Measurements from ENCODE around the gene STOML2.

Gene STOML2

DNA sequence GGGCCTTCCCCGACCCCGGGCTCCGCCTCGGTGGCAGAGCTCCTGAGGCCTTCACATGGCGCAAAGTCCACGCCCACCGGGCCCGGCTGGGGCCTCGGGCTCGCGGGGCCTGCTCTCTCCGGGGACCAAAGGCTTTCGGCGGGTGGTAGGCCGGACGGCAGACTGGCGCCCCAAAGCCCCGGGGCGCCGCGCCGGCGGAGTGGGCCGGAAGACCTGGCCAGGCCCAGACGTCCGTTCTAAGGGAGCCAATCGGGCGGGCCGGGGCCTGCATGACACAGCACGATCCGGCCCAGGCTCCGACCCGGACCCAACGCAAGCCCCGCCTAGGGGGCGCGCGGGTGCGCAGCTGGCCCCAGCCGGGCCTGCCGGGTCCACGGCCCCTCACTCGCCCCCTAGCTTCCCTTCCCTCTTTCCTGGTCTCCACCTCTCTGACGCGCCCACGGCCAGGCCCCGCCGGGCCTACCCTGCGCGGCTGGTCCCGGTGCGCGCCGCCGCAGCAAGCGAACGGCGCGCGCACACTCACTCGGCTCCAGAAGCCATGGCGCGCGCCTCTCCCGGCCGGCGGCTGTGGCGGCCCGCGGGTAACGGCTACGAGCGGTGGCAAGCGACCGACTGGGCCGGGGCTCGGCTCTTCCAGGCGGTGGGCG, 31.0 kb downstream of the STOML2 start:
- DNase-seq: peak; percentile 72 to 84

DNA sequence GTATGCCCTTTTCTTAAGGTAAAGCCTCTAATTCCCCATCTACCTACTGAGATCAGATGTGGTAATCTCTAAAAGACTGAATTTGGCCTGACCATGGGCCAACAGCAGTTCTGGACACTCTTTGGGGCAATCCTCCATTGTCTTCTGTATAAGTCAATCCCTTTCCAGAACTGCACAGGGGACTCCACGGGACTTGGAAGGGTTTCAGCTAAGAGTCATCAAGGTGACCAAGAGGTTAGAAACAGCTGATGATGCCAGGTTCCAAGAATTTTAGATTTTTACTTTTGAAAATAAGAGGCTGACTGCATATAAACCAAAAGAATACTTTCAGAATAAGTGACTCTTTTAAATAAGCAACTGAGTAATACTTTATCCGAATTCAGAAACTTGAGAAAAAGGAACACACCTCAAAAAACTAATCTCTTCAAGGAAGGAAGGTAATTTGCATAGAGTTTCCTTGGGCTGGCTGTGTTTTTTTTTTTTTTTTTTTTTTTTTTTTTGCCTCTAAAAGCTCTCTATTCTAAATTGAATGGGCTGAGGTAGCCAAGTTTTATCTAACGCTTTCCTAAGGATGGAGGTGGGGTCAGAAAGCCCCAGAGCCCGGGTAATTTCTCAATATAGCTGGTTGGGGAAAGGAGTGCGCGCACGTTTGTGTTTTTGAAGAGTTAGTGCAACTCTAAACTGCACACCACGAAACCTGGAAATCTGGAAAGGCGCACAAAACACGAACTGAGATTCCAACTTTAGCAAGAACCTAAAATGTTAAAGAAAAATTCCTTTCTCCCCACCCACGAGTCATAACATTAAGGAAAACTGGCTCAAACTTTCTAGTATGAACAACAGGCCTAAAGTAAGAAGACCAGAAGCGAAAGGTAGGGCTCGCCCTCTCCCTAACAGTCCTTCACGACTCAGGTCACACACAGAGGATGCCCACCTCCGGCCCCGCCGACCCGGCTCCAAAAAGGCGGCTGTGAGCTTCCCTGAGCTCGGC, 31.8 kb downstream of the STOML2 start:
- DNase-seq: no peak

GRCh38 chr9:35069020-35069419, 33.9 kb downstream of the STOML2 start:
- no peak for DNase-seq

DNA sequence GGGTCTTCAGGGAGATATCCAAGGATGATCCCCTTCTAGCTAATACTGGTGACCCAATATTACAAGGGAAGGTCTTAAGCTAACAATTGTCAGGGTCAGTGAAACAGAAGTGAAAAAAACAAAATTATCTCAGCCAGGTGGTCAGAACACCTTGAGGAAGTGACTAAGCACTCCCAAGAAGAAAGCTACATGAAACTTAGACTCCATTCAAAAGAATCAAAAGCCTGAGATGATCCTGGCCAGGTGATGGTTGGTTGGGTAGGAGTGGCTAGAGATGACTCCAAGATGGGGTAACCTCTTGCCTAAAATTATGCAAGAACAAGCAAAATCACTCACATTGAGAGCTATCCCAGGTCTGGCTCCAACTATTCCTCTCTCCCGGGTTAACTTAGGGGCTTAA, 35.9 kb downstream of the STOML2 start:
- DNase-seq: no peak

GRCh38 chr9:35060548-35061207, 42.3 kb downstream of the STOML2 start:
- DNase-seq: no peak

DNA sequence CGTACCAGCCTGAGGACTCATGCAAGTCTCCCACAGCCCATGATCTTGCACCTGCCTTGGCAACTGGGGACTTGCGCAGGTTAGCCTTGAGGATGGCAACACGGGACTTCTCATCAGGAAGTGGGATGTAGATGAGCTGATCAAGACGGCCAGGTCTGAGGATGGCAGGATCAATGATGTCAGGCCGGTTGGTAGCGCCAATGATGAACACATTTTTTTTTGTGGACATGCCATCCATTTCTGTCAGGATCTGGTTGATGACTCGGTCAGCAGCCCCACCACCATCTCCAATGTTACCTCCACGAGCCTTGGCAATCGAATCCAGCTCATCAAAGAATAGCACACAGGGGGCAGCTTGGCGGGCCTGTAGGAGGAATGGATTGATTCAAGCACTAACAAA, 43.5 kb downstream of the STOML2 start:
- DNase-seq: no peak

GRCh38 chr9:35057271-35057620, 45.7 kb downstream of the STOML2 start:
- no peak for DNase-seq

DNA sequence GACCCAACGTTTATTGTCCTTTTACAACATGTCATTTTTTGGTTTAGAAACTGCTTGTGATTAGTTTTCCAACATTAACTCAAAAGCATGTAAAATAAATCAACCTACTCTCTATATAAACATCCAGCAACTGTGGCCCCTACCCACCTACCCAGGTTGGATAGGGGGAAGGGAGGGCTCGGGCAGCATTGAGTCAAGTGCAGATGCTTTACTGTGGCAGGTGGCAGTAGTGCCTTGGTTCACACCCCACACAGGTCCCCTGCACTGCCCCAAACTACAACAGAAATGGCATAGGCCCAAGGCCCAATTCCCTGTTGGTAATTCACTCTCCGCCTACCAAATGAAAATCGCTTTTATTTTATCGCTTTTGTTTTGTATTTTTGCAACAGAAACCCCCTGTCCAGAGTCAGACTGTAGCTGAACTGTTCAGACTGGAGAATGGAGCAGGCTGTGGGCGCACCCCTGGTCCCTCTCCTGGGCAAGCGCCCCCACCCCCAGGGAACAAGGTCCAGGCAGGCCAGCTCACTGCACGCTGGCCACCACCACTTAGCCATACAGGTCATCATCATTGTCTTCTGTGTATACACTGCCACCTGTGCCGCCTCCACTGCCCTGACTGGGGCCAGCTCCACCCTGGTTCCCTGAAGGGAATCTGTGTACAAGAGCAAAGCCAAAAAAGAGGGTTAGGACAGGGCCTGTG, 46.2 kb downstream of the STOML2 start:
- DNase-seq: no peak

DNA sequence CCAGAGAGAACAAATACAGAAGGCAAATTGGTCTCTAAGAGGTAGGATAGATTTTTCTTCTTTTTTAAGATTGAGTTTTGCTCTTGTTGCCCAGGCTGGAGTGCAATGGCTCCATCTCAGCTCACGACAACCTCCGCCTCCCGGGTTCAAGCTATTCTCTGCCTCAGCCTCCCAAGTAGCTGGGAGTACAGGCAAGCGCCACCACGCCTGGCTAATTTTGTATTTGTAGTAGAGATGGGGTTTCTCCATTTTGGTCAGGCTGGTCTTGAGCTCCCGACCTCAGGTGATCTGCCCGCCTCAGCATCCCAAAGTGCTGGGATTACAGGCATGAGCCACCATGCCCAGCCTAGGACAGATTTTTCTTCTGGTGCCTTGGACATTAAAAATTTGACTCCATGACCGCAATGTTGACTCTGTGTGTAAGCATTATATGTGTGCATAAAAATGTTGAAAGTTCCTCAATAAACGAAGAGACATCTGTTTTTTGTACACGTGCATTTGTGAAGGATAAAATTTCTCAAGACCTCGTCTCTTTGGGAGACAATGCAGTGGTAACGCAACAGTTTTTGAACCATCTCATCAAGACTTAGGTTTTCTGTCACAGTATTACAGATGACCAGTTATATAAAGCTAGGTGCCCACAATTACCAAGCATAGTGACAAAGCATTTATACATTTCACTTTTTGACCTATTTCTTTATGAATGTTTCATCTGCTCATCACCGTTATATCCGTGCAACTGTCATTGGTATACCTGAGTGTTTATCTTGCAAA, 47.9 kb downstream of the STOML2 start:
- DNase-seq: no peak

- no peak for DNase-seq
Measured at GRCh38 chr9:35054185-35054835, 48.6 kb downstream of the STOML2 start.

- DNase-seq: peak; percentile 34 to 78
Measured at GRCh38 chr9:35051069-35051967, 51.6 kb downstream of the STOML2 start.

Measured in inflammatory macrophage treated with lipopolysaccharide for 1 hour (primary cell).